Measurements from ENCODE around the gene POFUT1.

GRCh38 chr20:32193996-32194395, 13.7 kb upstream of the POFUT1 start:
- TF ChIP-seq CTCF (IDR thresholded peaks at IDR 0.05) (no peak), POLR2A (IDR thresholded peaks at IDR 0.05) (no peak)

Data from heart left ventricle (tissue), 13 donors.